Heart left ventricle (tissue), 16 donors: ENCODE data around the gene HS3ST6. TPM values are rescaled to one million over a fixed set of nuclear protein-coding genes. Genes with fewer than 3 reads are reported as not detected.

Experiments
- ATAC-seq, 4 donors: fragments of 200-7000 bp; cut with Tn5 transposase; one replicate each; pipeline ENCODE4 v1.9.1; 2020 to 2022; ENCODE audit warnings: moderate library complexity in 4 of 4, mild to moderate bottlenecking in 3 of 4, moderate number of reproducible peaks in 1 of 4
- DNase-seq, 5 donors: peaks; one replicate each; pipeline ENCODE4 v3.0.0-alpha.2; 2020
- H3K27ac ChIP-seq, 12 donors: fragments of 200-600 bp; sonication (generic) in 4 of 12; one replicate each; pipeline versions ENCODE4 v1.5.0 to v1.8.0; 2016 to 2022; ENCODE audit warnings: mild to moderate bottlenecking in 2 of 12
- H3K27me3 ChIP-seq, 9 donors: fragments of 200-600 bp; sonication (generic) in 2 of 9; one replicate each; pipeline versions ENCODE4 v1.5.1 to v1.8.0; 2016 to 2022; ENCODE audit warnings: mild to moderate bottlenecking in 3 of 9
- H3K36me3 ChIP-seq, 9 donors: fragments of 200-600 bp; sonication (generic) in 2 of 9; one replicate each; pipeline versions ENCODE4 v1.5.0 to v1.8.0; 2018 to 2022; ENCODE audit warnings: mild to moderate bottlenecking in 2 of 9
- H3K4me1 ChIP-seq, 12 donors: fragments of 200-600 bp; sonication (generic) in 4 of 12; one replicate each; pipeline versions ENCODE4 v1.5.0 to v1.8.0; 2016 to 2022; ENCODE audit warnings: mild to moderate bottlenecking in 3 of 12
- H3K4me3 ChIP-seq, 12 donors: fragments of 200-600 bp; sonication (generic) in 4 of 12; one replicate each; pipeline versions ENCODE4 v1.5.0 to v1.8.0; 2017 to 2022; ENCODE audit warnings: mild to moderate bottlenecking in 9 of 12, moderate library complexity in 4 of 12
- H3K9me3 ChIP-seq, 12 donors: fragments of 200-600 bp; sonication (generic) in 4 of 12; one replicate each; pipeline versions ENCODE4 v1.5.0 to v1.8.0; 2016 to 2022; ENCODE audit warnings: mild to moderate bottlenecking in 1 of 12
- CTCF ChIP-seq, 12 donors: fragments of 200-600 bp; sonication (generic) in 4 of 12; IDR thresholded peaks; one replicate each; pipeline versions ENCODE4 v1.5.0 to v1.8.0; 2018 to 2022; ENCODE audit warnings: antibody characterized with exemption in 12 of 12, mild to moderate bottlenecking in 5 of 12
- POLR2A ChIP-seq, 2 donors: fragments of 450-650 bp; IDR thresholded peaks; one replicate each; pipeline ENCODE4 v1.6.1; 2017; ENCODE audit warnings: antibody characterized with exemption in 2 of 2, mild to moderate bottlenecking in 2 of 2, moderate library complexity in 2 of 2
- WGBS, 4 donors: extraction: QIAGEN DNeasy Blood & Tissue Kit in 2 of 4; methylation state at CpG; one replicate each; pipeline versions ENCODE4 v1.1.5 to v1.1.7; 2013 to 2018; 5-methylcytosine and 5-hydroxymethylcytosine counted together
- intact Hi-C, 10 donors: fragments of 100-400 bp; cut with DNase I; formaldehyde crosslinking; loops; one replicate each; pipeline versions ENCODE4 v1.11.1 to v1.14.2; 2022
- polyA plus RNA-seq, 2 donors: library from polyadenylated mRNA; stranded (reverse); fragments of 200-250 nt; gene quantifications; one replicate each; pipeline ENCODE4 v1.2.3, GENCODE V29; 2013
- total RNA-seq, 9 donors: library from RNA; depleted of rRNA in 2 of 9; stranded (reverse); fragments of >200 nt in 2 of 9; fragmentation: NEBNext Ultra II Directional in 3 of 9; extraction: Animal tissue kit (Norgen Biotek cat#: 25700) in 3 of 9; gene quantifications; one replicate each; pipeline versions ENCODE4 v1.1.0 to v1.2.4, GENCODE V29; 2016 to 2023
- donor health status: ischemic (EF 13 %, LVEDD 7.1; RV severe dilation, severe dysfunction).
- donor health status: healthy with polysubstance abuse.
- donor health status: DM: no; HTN: yes; CAD: no.
- donor health status: DM: no; HTN: no; CAD: no.
- donor health status: ischemic (EF 25% LVEDD 6.9; RV normal size, moderate dysfunction).
- donor health status: ischemic (EF 25% LVEDD 5.7; RV mildly dilated, moderate dysfunction).
- donor health status: healthy.
- donor health status: DM: yes; HTN: yes; CAD: no.
- donor health status: ischemic (EF 35%, LVEDD 5.7; RV mildly dilated, moderate dysfunction).
- donor health status: nonischemic (EF 11% LVEDD 7.7; RV severe dilation, severe dysfunction).
- donor health status: DM: yes; HTN: yes; CAD: no.
- donor health status: PGD.
- donor health status: ischemic (EF 29% LVEDD 5.4; RV normal size, mild dysfunction).
- donor health status: nonischemic (EF 23%, LVEDD 6.1; RV moderate dilation, normal function).

The HS3ST6 gene
- total and polyA plus RNA-seq, 11 donors, result not detected

GRCh38 chr16:1950047-1950446, 31.8 kb upstream of the HS3ST6 start:
- 39 to 68% (median 55%) methylated on average over 4 to 7 of the region's 7 CpGs for WGBS, 4 donors

GRCh38 chr16:1949507-1949906, 31.3 kb upstream of the HS3ST6 start:
- TF ChIP-seq CTCF (IDR thresholded peaks at IDR 0.05) (no peak), POLR2A (IDR thresholded peaks at IDR 0.05) (no peak)
- intact Hi-C loops, result no loop called here
- Histone ChIP-seq H3K4me3 (no peak overlapping the region), H3K4me1 (peaks cover 0 to 30% (median 5%) of the 10 kb centered on the region in 12 donors), H3K27me3 (no peaks in the 10 kb centered on the region), H3K27ac (peak overlapping the region in 1 of 12 donors; percentile 37), H3K36me3 (peaks cover 0 to 4% (median 0%) of the 10 kb centered on the region in 9 donors), H3K9me3 (no peaks in the 10 kb centered on the region)
- no peak for ATAC-seq
- DNase-seq, result no peak
- WGBS, 4 donors, result 86 to 94% (median 93%) methylated on average over 10 to 11 of the region's 11 CpGs

More at GRCh38 chr16:1950047-1950446, 31.8 kb upstream of the HS3ST6 start:
- TF ChIP-seq CTCF (IDR thresholded peaks at IDR 0.05) (no peak), POLR2A (IDR thresholded peaks at IDR 0.05) (no peak)
- Histone ChIP-seq H3K27me3 (no peaks in the 10 kb centered on the region), H3K4me1 (peaks cover 0 to 30% (median 5%) of the 10 kb centered on the region in 12 donors), H3K27ac (peak overlapping the region; percentile 59 to 97 (median 83)), H3K9me3 (no peaks in the 10 kb centered on the region), H3K36me3 (peaks cover 0 to 4% (median 0%) of the 10 kb centered on the region in 9 donors), H3K4me3 (no peak overlapping the region)
- DNase-seq (peak in 1 of 5 donors; percentile 55), ATAC-seq (peak; percentile 4 to 36 (median 22))
- intact Hi-C loops, result no loop called here

- Histone ChIP-seq H3K9me3 (no peaks in the 10 kb centered on the region), H3K4me1 (peaks cover 0 to 29% (median 10%) of the 10 kb centered on the region in 12 donors), H3K27me3 (no peaks in the 10 kb centered on the region), H3K4me3 (no peak overlapping the region), H3K27ac (peak overlapping the region in 2 of 12 donors; percentile 8 to 11), H3K36me3 (peaks cover 0 to 4% (median 0%) of the 10 kb centered on the region in 9 donors)
- no peak for TF ChIP-seq POLR2A (IDR thresholded peaks at IDR 0.05)
- no peak for TF ChIP-seq CTCF (IDR thresholded peaks at IDR 0.05)
- intact Hi-C loops, result no loop called here
- DNase-seq (no peak), ATAC-seq (no peak)
- 85 to 95% (median 90%) methylated on average over 8 to 9 of the region's 9 CpGs for WGBS, 4 donors
Observed at GRCh38 chr16:1947369-1947670, 29.1 kb upstream of the HS3ST6 start.

- intact Hi-C loops, result no loop called here
- ATAC-seq, result no peak
- no peaks in the 10 kb centered on the region for H3K27me3 ChIP-seq
- peaks cover 0 to 35% (median 16%) of the 10 kb centered on the region in 12 donors for H3K4me1 ChIP-seq
- H3K9me3 ChIP-seq, result no peaks in the 10 kb centered on the region
- H3K27ac ChIP-seq, result peak overlapping the region in 2 of 12 donors; percentile 8 to 11
- DNase-seq, result no peak
- H3K4me3 ChIP-seq, result no peak overlapping the region
- peaks cover 0 to 4% (median 0%) of the 10 kb centered on the region in 9 donors for H3K36me3 ChIP-seq
- TF ChIP-seq POLR2A (IDR thresholded peaks at IDR 0.05), result no peak
- no peak for TF ChIP-seq CTCF (IDR thresholded peaks at IDR 0.05)
- 72 to 85% (median 79%) methylated on average over 24 to 38 of the region's 38 CpGs for WGBS, 4 donors
Observed at GRCh38 chr16:1946495-1947368, 28.5 kb upstream of the HS3ST6 start.
